CD4-positive, alpha-beta T cell (primary cell): Measurements from ENCODE around the gene DEXI. TPM values are rescaled to one million over a fixed set of nuclear protein-coding genes. Genes with fewer than 3 reads are reported as not detected.

ENCODE experiments used
- ATAC-seq: fragments of 200-7000 bp; cut with Tn5 transposase; one replicate; pipeline ENCODE4 v1.10.0; 2022; ENCODE audit warnings: mild to moderate bottlenecking; ENCODE audit not compliant: poor library complexity
- CTCF ChIA-PET: fragments of 350-600 bp; sonication (Branson Sonifier 250); formaldehyde crosslinking; loops from one replicate; lab custom pipeline; 2021; ENCODE audit warnings: antibody characterized with exemption, inconsistent platforms; lab: Charles Lee
- POLR2A ChIA-PET: fragments of 350-600 bp; sonication (Branson Sonifier 250); formaldehyde crosslinking; loops from one replicate; lab custom pipeline; 2021; ENCODE audit warnings: antibody characterized with exemption, inconsistent platforms; lab: Charles Lee
- DNase-seq, 14 experiments: peaks; one replicate each; pipeline ENCODE4 v3.0.0-alpha.2; 2013 to 2020; ENCODE audit warnings: mixed read lengths in 2 of 14
- H3K27ac ChIP-seq, 2 donors: one replicate each; pipeline versions ENCODE4 v1.5.1 to v1.7.0; 2013; ENCODE audit warnings: low read length in 2 of 2, low read depth in 1 of 2, mild to moderate bottlenecking in 1 of 2
- H3K27me3 ChIP-seq, 2 experiments: 1 replicate in 1 of 2; 2 replicates in 1 of 2; pipeline versions ENCODE4 v1.6.1 to v1.7.0; 2013; ENCODE audit warnings: low read length in 2 of 2, control low read depth in 1 of 2, mild to moderate bottlenecking in 1 of 2, moderate library complexity in 1 of 2; ENCODE audit not compliant: insufficient read depth in 2 of 2, control insufficient read depth in 1 of 2
- H3K36me3 ChIP-seq: one replicate; pipeline ENCODE4 v1.6.1; 2013; ENCODE audit warnings: low read length, control low read depth; ENCODE audit not compliant: insufficient read depth
- H3K4me1 ChIP-seq: one replicate; pipeline ENCODE4 v1.6.1; 2013; ENCODE audit warnings: low read length, control low read depth; ENCODE audit not compliant: insufficient read depth
- H3K4me3 ChIP-seq: one replicate; pipeline ENCODE4 v1.5.1; 2013; ENCODE audit warnings: mild to moderate bottlenecking, low read length, moderate library complexity
- H3K9me3 ChIP-seq, 2 experiments: 1 replicate in 1 of 2; 2 replicates in 1 of 2; pipeline versions ENCODE4 v1.6.1 to v1.7.0; 2013; ENCODE audit warnings: low read length in 2 of 2, mild to moderate bottlenecking in 2 of 2, control low read depth in 1 of 2, moderate library complexity in 1 of 2; ENCODE audit not compliant: control insufficient read depth in 1 of 2, insufficient read depth in 1 of 2
- H3K27ac Mint-ChIP-seq: one replicate; pipeline ENCODE4 v1.8.0; 2020; ENCODE audit warnings: mixed read lengths
- H3K27me3 Mint-ChIP-seq: one replicate; pipeline ENCODE4 v1.8.0; 2021; ENCODE audit warnings: mixed read lengths
- H3K36me3 Mint-ChIP-seq: one replicate; pipeline ENCODE4 v1.8.0; 2021; ENCODE audit warnings: low read depth, mixed read lengths
- H3K4me1 Mint-ChIP-seq: one replicate; pipeline ENCODE4 v1.8.0; 2021; ENCODE audit warnings: low read depth, mixed read lengths
- H3K4me3 Mint-ChIP-seq: one replicate; pipeline ENCODE4 v1.8.0; 2020; ENCODE audit warnings: mild to moderate bottlenecking, mixed read lengths
- H3K9me3 Mint-ChIP-seq: one replicate; pipeline ENCODE4 v1.8.0; 2020; ENCODE audit warnings: mixed read lengths
- CTCF ChIP-seq: fragments of 200-600 bp; IDR thresholded peaks from one replicate; pipeline ENCODE4 v1.8.0; 2022; ENCODE audit warnings: antibody characterized with exemption, mild to moderate bottlenecking
- intact Hi-C, 2 experiments: fragments of 100-400 bp; cut with DNase I in 1 of 2; cut with micrococcal nuclease in 1 of 2; formaldehyde crosslinking; loops; one replicate each; pipeline versions ENCODE4 v1.15.1 to v1.9.0; 2023 to 2025; cut with DNase I, micrococcal nuclease
- total RNA-seq, 174 experiments: library from RNA in 2 of 174; stranded (reverse) in 2 of 174; gene quantifications; one replicate each; pipeline ENCODE4 v1.2.3 and lab custom pipeline; 2021 to 2026

DEXI gene
- total RNA-seq, 2 experiments from 2014 or later = 5.8 to 7.2 TPM

GRCh38 chr16:10978871-10979446 is 36.7 kb upstream of the DEXI start:
- ATAC-seq (no peak), DNase-seq (no peak)
- intact Hi-C loops = no loop called here
- no peaks in the 10 kb centered on the region for H3K27me3 Mint-ChIP-seq
- peaks cover 6% of the 10 kb centered on the region for H3K4me1 Mint-ChIP-seq
- Histone ChIP-seq H3K9me3 (no peaks in the 10 kb centered on the region), H3K4me1 (peaks cover 9% of the 10 kb centered on the region), H3K36me3 (peaks cover 47% of the 10 kb centered on the region), H3K27ac (no peak overlapping the region), H3K27me3 (no peaks in the 10 kb centered on the region), H3K4me3 (no peak overlapping the region)
- ChIA-PET CTCF (no interaction called here), POLR2A (no interaction called here)
- no peak for TF ChIP-seq CTCF
- no peaks in the 10 kb centered on the region for H3K9me3 Mint-ChIP-seq
- no peak overlapping the region for H3K27ac Mint-ChIP-seq
- H3K36me3 Mint-ChIP-seq = peaks cover 77% of the 10 kb centered on the region
- no peak overlapping the region for H3K4me3 Mint-ChIP-seq

GRCh38 chr16:10978124-10978523 is 35.9 kb upstream of the DEXI start:
- H3K36me3 ChIP-seq = peaks cover 48% of the 10 kb centered on the region
- peaks cover 75% of the 10 kb centered on the region for H3K36me3 Mint-ChIP-seq
- DNase-seq (no peak), ATAC-seq (no peak)
- no peaks in the 10 kb centered on the region for H3K9me3 Mint-ChIP-seq
- ChIA-PET POLR2A (no interaction called here), CTCF (no interaction called here)
- no peak overlapping the region for H3K27ac ChIP-seq
- intact Hi-C loops = no loop called here
- H3K27ac Mint-ChIP-seq = no peak overlapping the region
- no peaks in the 10 kb centered on the region for H3K27me3 Mint-ChIP-seq
- no peak for TF ChIP-seq CTCF
- H3K4me3 ChIP-seq = no peak overlapping the region
- peaks cover 9% of the 10 kb centered on the region for H3K4me1 ChIP-seq
- H3K4me1 Mint-ChIP-seq = peaks cover 8% of the 10 kb centered on the region
- no peak overlapping the region for H3K4me3 Mint-ChIP-seq
- no peaks in the 10 kb centered on the region for H3K9me3 ChIP-seq
- H3K27me3 ChIP-seq = no peaks in the 10 kb centered on the region

DNA sequence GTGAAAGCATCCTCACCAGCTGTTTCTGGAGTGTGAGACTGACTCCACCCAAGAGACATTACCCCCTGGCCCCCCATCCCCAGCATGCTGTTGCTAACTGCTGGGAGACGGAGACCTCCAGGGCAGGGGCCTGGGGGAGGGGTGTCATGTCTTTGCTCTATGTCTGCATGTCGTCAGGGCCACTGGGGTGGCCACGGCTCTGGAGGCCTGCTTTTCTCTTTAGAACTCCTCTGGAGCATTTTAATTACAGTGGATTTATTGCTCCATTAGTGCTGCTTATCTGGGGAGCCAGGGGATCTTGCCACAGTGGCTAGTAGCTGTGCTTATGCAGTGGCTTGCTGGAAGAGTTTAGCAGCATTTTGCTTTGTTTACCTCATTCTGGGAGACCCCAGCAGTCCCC is 34.4 kb upstream of the DEXI start:
- intact Hi-C loops = no loop called here
- Mint-ChIP-seq H3K9me3 (no peaks in the 10 kb centered on the region), H3K36me3 (peaks cover 76% of the 10 kb centered on the region), H3K4me1 (peaks cover 21% of the 10 kb centered on the region), H3K27me3 (no peaks in the 10 kb centered on the region), H3K27ac (no peak overlapping the region), H3K4me3 (no peak overlapping the region)
- ATAC-seq = no peak
- Histone ChIP-seq H3K4me1 (peaks cover 17% of the 10 kb centered on the region), H3K27ac (no peak overlapping the region), H3K36me3 (peaks cover 48% of the 10 kb centered on the region), H3K27me3 (no peaks in the 10 kb centered on the region), H3K4me3 (no peak overlapping the region), H3K9me3 (no peaks in the 10 kb centered on the region)
- CTCF ChIA-PET = no interaction called here
- POLR2A ChIA-PET = no interaction called here
- DNase-seq = no peak
- no peak for TF ChIP-seq CTCF
